PC-3 (cell line): ENCODE measurements around the gene SNX2. TPM values are rescaled to one million over a fixed set of nuclear protein-coding genes. Genes with fewer than 3 reads are reported as not detected.
A peak's percentile ranks its signal among the peaks of the same experiment; 100 is the strongest.

Experiments used
- ATAC-seq: fragments of 200-7000 bp; cut with Tn5 transposase; 2 replicates; pipeline ENCODE4 v1.9.1; 2020; ENCODE audit warnings: mild to moderate bottlenecking, moderate library complexity
- BruUV-seq: library from RNA; stranded (reverse); fragments of 400-500 nt; replicated peaks from 2 replicates; lab custom pipeline; 2021; lab: Mats Ljungman, UMichigan
- CTCF ChIA-PET: fragments of 300-600 bp; sonication (Branson Sonifier 250); formaldehyde crosslinking; loops from one replicate; lab custom pipeline; 2022; ENCODE audit warnings: antibody characterized with exemption; lab: Charles Lee
- POLR2A ChIA-PET: fragments of 300-600 bp; sonication (Branson Sonifier 250); formaldehyde crosslinking; loops from one replicate; lab custom pipeline; 2022; ENCODE audit warnings: antibody characterized with exemption; ENCODE audit not compliant: unreplicated experiment; lab: Charles Lee
- DNase-seq: peaks from one replicate; pipeline ENCODE4 v3.0.0-alpha.2; 2015
- H2AFZ ChIP-seq: fragments of 300-600 bp; sonication (generic); 2 replicates; pipeline ENCODE4 v1.6.0; 2016; ENCODE audit warnings: antibody characterized with exemption, low read length
- H3F3A ChIP-seq: fragments of 300-600 bp; sonication (generic); one replicate; pipeline ENCODE4 v1.6.0; 2017; ENCODE audit warnings: antibody characterized with exemption, low read length, control low read depth, mild to moderate bottlenecking; ENCODE audit not compliant: unreplicated experiment
- H3K27ac ChIP-seq: fragments of 300-600 bp; sonication (generic); 2 replicates; pipeline ENCODE4 v1.5.1; 2016; ENCODE audit warnings: mild to moderate bottlenecking, low read length
- H3K27me3 ChIP-seq: fragments of 300-600 bp; sonication (generic); 2 replicates; pipeline ENCODE4 v1.6.1; 2016; ENCODE audit warnings: low read length, mixed read lengths
- H3K36me3 ChIP-seq: fragments of 300-600 bp; sonication (generic); 2 replicates; pipeline ENCODE4 v1.6.1; 2016; ENCODE audit warnings: low read depth, mixed run types, low read length, mixed read lengths
- H3K4me1 ChIP-seq: fragments of 300-600 bp; sonication (generic); 2 replicates; pipeline ENCODE4 v1.5.1; 2016; ENCODE audit warnings: low read length; ENCODE audit not compliant: insufficient read depth
- H3K4me2 ChIP-seq: fragments of 300-600 bp; sonication (generic); 2 replicates; pipeline ENCODE4 v1.6.0; 2016; ENCODE audit warnings: low read length
- H3K4me3 ChIP-seq: fragments of 300-600 bp; sonication (generic); 2 replicates; pipeline ENCODE4 v1.5.1; 2016; ENCODE audit warnings: mild to moderate bottlenecking, low read length, mixed read lengths
- H3K79me2 ChIP-seq: fragments of 300-600 bp; sonication (generic); 2 replicates; pipeline ENCODE4 v1.6.1; 2017; ENCODE audit warnings: low read length, mixed read lengths
- H3K9ac ChIP-seq: fragments of 300-600 bp; sonication (generic); 2 replicates; pipeline ENCODE4 v1.6.0; 2016; ENCODE audit warnings: mild to moderate bottlenecking, low read length
- H3K9me2 ChIP-seq: fragments of 300-600 bp; sonication (generic); replicated peaks from 2 replicates; pipeline ENCODE4 v1.6.1; 2016; ENCODE audit warnings: mixed run types, low read length, mixed read lengths
- H3K9me3 ChIP-seq: fragments of 300-600 bp; sonication (generic); 2 replicates; pipeline ENCODE4 v1.6.1; 2016; ENCODE audit warnings: low read length, mixed read lengths
- H4K20me1 ChIP-seq: fragments of 300-600 bp; sonication (generic); 2 replicates; pipeline ENCODE4 v1.6.1; 2016; ENCODE audit warnings: low read length, mixed read lengths
- EZH2 ChIP-seq: fragments of 300-600 bp; sonication (generic); IDR thresholded peaks from one replicate; pipeline ENCODE4 v1.6.1; 2017; ENCODE audit warnings: antibody characterized with exemption, mild to moderate bottlenecking, low read length; ENCODE audit not compliant: unreplicated experiment
- EZH2phosphoT487 ChIP-seq: fragments of 300-600 bp; sonication (generic); IDR thresholded peaks from 2 replicates; pipeline ENCODE4 v1.6.1; 2018; ENCODE audit warnings: mild to moderate bottlenecking, antibody characterized with exemption, low read length, borderline replicate concordance
- intact Hi-C: fragments of 100-400 bp; cut with micrococcal nuclease; formaldehyde crosslinking; loops from 2 replicates; pipeline ENCODE4 v1.9.0; 2023
- total RNA-seq: library from RNA; depleted of rRNA; stranded (reverse); fragments of >200 nt; gene quantifications from 2 replicates; pipeline ENCODE4 v1.2.3, GENCODE V29; 2014
- TF ChIP-seq, protein P1 (sequence below): fragments of 300-600 bp; sonication (generic); conservative IDR thresholded peaks from 2 replicates; pipeline ENCODE4 v1.5.1; 2017; ENCODE audit warnings: antibody characterized with exemption, low read depth, mild to moderate bottlenecking, low read length

The SNX2 gene
- total RNA-seq, 1 experiment from 2014 or later, result 33.7 TPM

DNA sequence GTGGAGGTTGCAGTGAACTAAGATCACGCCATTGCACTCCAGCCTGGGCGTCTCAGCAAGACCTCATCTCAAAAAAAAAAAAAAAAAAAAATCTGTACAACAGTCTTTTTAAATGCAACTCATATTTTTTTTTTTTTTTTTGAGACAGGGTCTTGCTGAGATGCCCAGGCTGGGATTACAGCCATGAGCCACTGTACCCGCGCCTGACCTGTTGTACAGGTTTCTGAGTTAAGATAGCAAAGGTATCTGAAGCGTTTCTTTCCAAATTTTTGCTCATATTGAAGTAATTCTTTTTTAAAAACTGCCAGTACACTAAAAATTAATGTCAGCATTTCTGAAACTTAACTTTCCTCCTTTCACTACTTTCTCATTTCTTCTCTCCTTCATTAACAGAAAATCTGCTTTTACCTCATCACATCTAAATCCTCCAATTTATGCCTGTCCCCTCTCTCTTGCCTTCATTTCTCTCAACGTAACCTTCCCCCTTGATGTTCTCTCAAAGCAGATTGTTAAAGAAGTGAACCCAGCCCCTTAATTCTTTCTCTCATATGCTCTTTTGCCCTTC lies 67.2 kb downstream of the SNX2 start:
- DNase-seq (no peak), ATAC-seq (no peak)
- no TSS peak for BruUV-seq
- H3K4me3 ChIP-seq, result no peak overlapping the region
- TF ChIP-seq EZH2 (no peak), EZH2phosphoT487 (no peak)
- TF ChIP-seq, protein P1, sequence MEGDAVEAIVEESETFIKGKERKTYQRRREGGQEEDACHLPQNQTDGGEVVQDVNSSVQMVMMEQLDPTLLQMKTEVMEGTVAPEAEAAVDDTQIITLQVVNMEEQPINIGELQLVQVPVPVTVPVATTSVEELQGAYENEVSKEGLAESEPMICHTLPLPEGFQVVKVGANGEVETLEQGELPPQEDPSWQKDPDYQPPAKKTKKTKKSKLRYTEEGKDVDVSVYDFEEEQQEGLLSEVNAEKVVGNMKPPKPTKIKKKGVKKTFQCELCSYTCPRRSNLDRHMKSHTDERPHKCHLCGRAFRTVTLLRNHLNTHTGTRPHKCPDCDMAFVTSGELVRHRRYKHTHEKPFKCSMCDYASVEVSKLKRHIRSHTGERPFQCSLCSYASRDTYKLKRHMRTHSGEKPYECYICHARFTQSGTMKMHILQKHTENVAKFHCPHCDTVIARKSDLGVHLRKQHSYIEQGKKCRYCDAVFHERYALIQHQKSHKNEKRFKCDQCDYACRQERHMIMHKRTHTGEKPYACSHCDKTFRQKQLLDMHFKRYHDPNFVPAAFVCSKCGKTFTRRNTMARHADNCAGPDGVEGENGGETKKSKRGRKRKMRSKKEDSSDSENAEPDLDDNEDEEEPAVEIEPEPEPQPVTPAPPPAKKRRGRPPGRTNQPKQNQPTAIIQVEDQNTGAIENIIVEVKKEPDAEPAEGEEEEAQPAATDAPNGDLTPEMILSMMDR, result no peak
- H3K4me2 ChIP-seq, result no peak overlapping the region
- H3K9me3 ChIP-seq, result no peaks in the 10 kb centered on the region
- intact Hi-C loops, result loop anchor here (10.0 kb wide), 1 partner anchor 193 kb away; the partner anchor contains the start of gene PPIC
- H3K27me3 ChIP-seq, result no peaks in the 10 kb centered on the region
- no peaks in the 10 kb centered on the region for H3K36me3 ChIP-seq
- H4K20me1 ChIP-seq, result no peaks in the 10 kb centered on the region
- H3K9me2 ChIP-seq, result no peaks in the 10 kb centered on the region
- ChIA-PET POLR2A (no interaction called here), CTCF (no interaction called here)
- no peak overlapping the region for H2AFZ ChIP-seq
- H3K27ac ChIP-seq, result no peak overlapping the region
- H3K4me1 ChIP-seq, result peaks cover 19% of the 10 kb centered on the region
- H3F3A ChIP-seq, result no peaks in the 10 kb centered on the region
- no peak overlapping the region for H3K9ac ChIP-seq
- H3K79me2 ChIP-seq, result peaks cover 9% of the 10 kb centered on the region

DNA sequence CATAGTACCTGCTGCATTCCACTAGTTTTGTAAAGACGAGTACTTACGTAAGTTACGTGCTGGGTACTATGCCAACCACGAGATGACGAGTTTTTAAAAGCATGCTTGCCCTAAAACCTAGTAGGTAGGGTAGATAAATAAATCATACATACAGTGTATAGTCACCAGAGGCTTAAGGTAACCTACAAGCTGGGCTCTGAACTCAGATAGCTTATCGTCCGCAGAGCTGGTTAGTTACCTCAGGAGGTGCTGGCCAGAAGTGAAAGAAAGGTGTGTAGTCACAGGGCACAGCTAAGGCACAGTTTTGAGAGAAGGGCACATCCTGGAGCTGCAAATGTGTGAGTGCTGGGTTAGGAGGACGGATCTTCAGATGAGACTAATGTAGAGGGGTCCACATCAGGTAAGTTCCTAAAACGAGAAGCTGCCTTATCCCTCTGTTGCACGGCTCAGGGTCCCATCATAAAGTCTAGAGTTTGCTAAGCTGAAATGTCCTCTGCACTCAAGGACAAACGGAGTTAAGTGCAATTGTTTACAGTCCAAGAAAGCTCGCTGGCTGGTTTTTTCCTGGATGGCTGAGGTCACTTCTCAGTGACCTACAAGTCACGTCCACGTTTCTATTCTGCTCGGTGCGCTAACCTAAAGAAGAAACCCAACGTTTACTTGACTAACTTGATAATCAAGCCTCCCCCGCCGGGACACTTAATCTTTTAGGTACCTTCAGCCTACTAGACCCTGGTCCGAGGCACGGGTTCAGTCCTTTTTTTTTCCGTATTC lies 69.4 kb downstream of the SNX2 start:
- Histone ChIP-seq H3F3A (no peaks in the 10 kb centered on the region), H3K4me3 (peak overlapping the region; percentile 84), H3K4me1 (peaks cover 37% of the 10 kb centered on the region), H3K79me2 (peaks cover 28% of the 10 kb centered on the region), H3K9me2 (no peaks in the 10 kb centered on the region), H3K9me3 (no peaks in the 10 kb centered on the region), H3K27me3 (no peaks in the 10 kb centered on the region), H3K27ac (peak overlapping the region; percentile 43), H3K4me2 (peak overlapping the region; percentile 89), H4K20me1 (no peaks in the 10 kb centered on the region), H3K36me3 (no peaks in the 10 kb centered on the region), H2AFZ (peak overlapping the region; percentile 95), H3K9ac (peak overlapping the region; percentile 72)
- intact Hi-C loops, result loop anchor here (10.0 kb wide), 1 partner anchor 190 kb away; the partner anchor contains the start of gene PPIC
- BruUV-seq, result no TSS peak
- POLR2A ChIA-PET, result no interaction called here
- CTCF ChIA-PET, result no interaction called here
- DNase-seq (peak; percentile 61), ATAC-seq (no peak)
- TF ChIP-seq EZH2, result no peak
- TF ChIP-seq, protein P1, result no peak

DNA sequence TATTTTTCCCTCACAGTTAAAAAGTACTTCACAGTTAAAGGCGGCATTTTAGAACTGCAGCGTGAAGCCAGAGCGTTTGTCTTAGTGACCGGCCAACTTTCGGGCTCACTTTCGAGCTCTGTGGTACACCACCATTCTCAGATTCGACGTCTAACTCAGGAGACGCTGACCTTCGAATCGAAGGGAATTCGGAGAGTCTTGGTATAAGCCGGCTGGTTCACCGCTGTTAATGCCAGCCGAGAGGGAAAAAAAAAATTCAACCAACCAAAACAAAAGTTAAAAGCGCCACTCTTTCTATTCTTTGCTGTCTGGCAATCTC lies 70.0 kb downstream of the SNX2 start:
- ChIA-PET POLR2A (no interaction called here), CTCF (no interaction called here)
- peak overlapping the region; percentile 43 for H3K27ac ChIP-seq
- DNase-seq (no peak), ATAC-seq (peak; percentile 4)
- H3K27me3 ChIP-seq, result no peaks in the 10 kb centered on the region
- H3K9ac ChIP-seq, result peak overlapping the region; percentile 72
- H3K79me2 ChIP-seq, result peaks cover 33% of the 10 kb centered on the region
- H3K9me2 ChIP-seq, result no peaks in the 10 kb centered on the region
- TSS peak; percentile 63 for BruUV-seq
- peak overlapping the region; percentile 89 for H3K4me2 ChIP-seq
- TF ChIP-seq EZH2phosphoT487 (no peak), EZH2 (no peak)
- TF ChIP-seq, protein P1, result no peak
- no peaks in the 10 kb centered on the region for H4K20me1 ChIP-seq
- H3K4me3 ChIP-seq, result peak overlapping the region; percentile 84
- H3K4me1 ChIP-seq, result peaks cover 42% of the 10 kb centered on the region
- H2AFZ ChIP-seq, result peak overlapping the region; percentile 95
- no peaks in the 10 kb centered on the region for H3K36me3 ChIP-seq
- intact Hi-C loops, result loop anchor here (5.0 to 10.0 kb wide), 2 partner anchors 143 to 190 kb away; partner anchors contain the start of gene PPIC
- H3K9me3 ChIP-seq, result no peaks in the 10 kb centered on the region
- no peaks in the 10 kb centered on the region for H3F3A ChIP-seq
